H1 (cell line): ENCODE results near the gene CCS.

Experiments
- ASH2L ChIP-seq: fragments of 200-600, 300-600 bp; sonication (generic); IDR thresholded peaks from one replicate; pipeline ENCODE4 v1.7.1; 2017; ENCODE audit warnings: low read length
- CBX5 ChIP-seq: fragments of 300-800, 300-1000 bp; sonication (generic); IDR thresholded peaks from 2 replicates; pipeline ENCODE4 v1.7.1; 2016; ENCODE audit warnings: antibody characterized with exemption, low read length, low read depth
- CREB1 ChIP-seq: IDR thresholded peaks from 2 replicates; pipeline ENCODE4 v1.6.1; 2012; ENCODE audit warnings: inconsistent platforms
- CTCF ChIP-seq, 3 experiments: IDR thresholded peaks; 1 replicate in 2 of 3; 2 replicates in 1 of 3; pipeline versions ENCODE4 v1.5.1 to v1.6.1; 2011; ENCODE audit warnings: low read length in 3 of 3, mild to moderate bottlenecking in 3 of 3, inconsistent platforms in 2 of 3, low read depth in 1 of 3, moderate library complexity in 1 of 3; ENCODE audit not compliant: insufficient read depth in 1 of 3; ENCODE audit errors: control extremely low read depth in 1 of 3
- EP300 ChIP-seq, 2 experiments: IDR thresholded peaks; 1 replicate in 1 of 2; 2 replicates in 1 of 2; pipeline ENCODE4 v1.6.1; 2011 to 2012; ENCODE audit warnings: low read depth in 2 of 2, low read length in 2 of 2, mild to moderate bottlenecking in 2 of 2, borderline replicate concordance in 1 of 2, inconsistent platforms in 1 of 2, moderate library complexity in 1 of 2
- GTF2F1 ChIP-seq: IDR thresholded peaks from 2 replicates; pipeline ENCODE4 v1.6.1; 2012; ENCODE audit warnings: low read depth, low read length, improper control_type of control experiment, borderline replicate concordance
- KDM5A ChIP-seq: fragments of 200-600 bp; IDR thresholded peaks from 2 replicates; pipeline ENCODE4 v1.7.1; 2012; ENCODE audit warnings: mild to moderate bottlenecking, low read length, inconsistent platforms, mixed read lengths
- PHF8 ChIP-seq: fragments of 200-600 bp; sonication (generic); conservative IDR thresholded peaks from 2 replicates; pipeline ENCODE4 v1.7.1; 2012; ENCODE audit warnings: low read depth, mild to moderate bottlenecking, inconsistent platforms, low read length, moderate library complexity
- POLR2A ChIP-seq, 2 experiments: IDR thresholded peaks; 1 replicate in 1 of 2; 2 replicates in 1 of 2; pipeline ENCODE4 v1.6.1; 2011; ENCODE audit warnings: low read depth in 2 of 2, low read length in 2 of 2, mild to moderate bottlenecking in 2 of 2; ENCODE audit errors: control extremely low read depth in 1 of 2
- POLR2AphosphoS5 ChIP-seq: IDR thresholded peaks from 2 replicates; pipeline ENCODE4 v1.6.1; 2011; ENCODE audit warnings: low read depth, low read length
- RFX5 ChIP-seq: IDR thresholded peaks from 2 replicates; pipeline ENCODE4 v1.6.1; 2011; ENCODE audit warnings: low read depth, low read length, improper control_type of control experiment, borderline replicate concordance
- SP1 ChIP-seq: IDR thresholded peaks from 2 replicates; pipeline ENCODE4 v1.6.1; 2011; ENCODE audit warnings: low read depth, low read length
- TAF7 ChIP-seq: optimal IDR thresholded peaks from 2 replicates; pipeline ENCODE3; 2011; ENCODE audit warnings: low read depth, mild to moderate bottlenecking, inconsistent platforms, low read length, moderate library complexity, borderline replicate concordance

GRCh38 chr11:66589996-66590675 is 2.8 kb upstream of the CCS start:
- TF ChIP-seq CTCF (IDR thresholded peaks at IDR 0.05; ENCODE audit: control extremely low read depth in 1 of 3, insufficient read depth in 1 of 3, low read depth in 1 of 3, low read length in 3 of 3) (no peak), CREB1 (no peak), GTF2F1 (no peak), EP300 (IDR thresholded peaks at IDR 0.05; ENCODE audit: borderline replicate concordance in 1 of 2, low read depth in 2 of 2, low read length in 2 of 2) (no peak), SP1 (no peak), KDM5A (no peak), RFX5 (no peak), PHF8 (no peak), ASH2L (no peak), POLR2A (IDR thresholded peaks at IDR 0.05; ENCODE audit: control extremely low read depth in 1 of 2, low read depth in 2 of 2, low read length in 2 of 2) (no peak), POLR2AphosphoS5 (no peak), TAF7 (no peak), CBX5 (no peak)
